Endothelial cell of umbilical vein (primary cell): ENCODE measurements around the gene CORO1A. TPM values are rescaled to one million over a fixed set of nuclear protein-coding genes. Genes with fewer than 3 reads are reported as not detected.

ENCODE experiments used
- BruUV-seq: library from RNA; stranded (reverse); fragments of 400-500 nt; replicated peaks from 2 replicates; lab custom pipeline; 2021; lab: Mats Ljungman, UMichigan
- CTCF ChIA-PET: fragments of 300-600, 350-600 bp; sonication (Branson Sonifier 250); formaldehyde crosslinking; loops from one replicate; lab custom pipeline; 2021; ENCODE audit warnings: antibody characterized with exemption, inconsistent platforms; lab: Charles Lee
- POLR2A ChIA-PET: fragments of 300-600, 350-600 bp; sonication (Branson Sonifier 250); formaldehyde crosslinking; loops from one replicate; lab custom pipeline; 2021; ENCODE audit warnings: antibody characterized with exemption, inconsistent platforms; lab: Charles Lee
- DNase-seq: peaks from one replicate; pipeline ENCODE4 v3.0.0-alpha.2; 2011; ENCODE audit warnings: low read depth, low spot score
- FAIRE-seq: peaks from 2 replicates; lab custom pipeline; 2011; peaks lifted over from hg19 to GRCh38; lab: Jason Lieb, UNC
- H2AFZ ChIP-seq: 2 replicates; pipeline ENCODE4 v1.6.0; 2012; ENCODE audit warnings: low read depth, low read length, control low read depth, inconsistent platforms
- H3K27ac ChIP-seq: 2 replicates; pipeline ENCODE4 v1.5.1; 2011; ENCODE audit warnings: low read depth, mild to moderate bottlenecking, control low read depth, low read length, moderate library complexity; ENCODE audit not compliant: insufficient read depth
- H3K27me3 ChIP-seq, 2 experiments: 2 replicates each; pipeline versions ENCODE4 v1.6.0 to v1.6.1; 2011; ENCODE audit warnings: low read length in 2 of 2, mixed read lengths in 1 of 2; ENCODE audit not compliant: control insufficient read depth in 2 of 2, insufficient read depth in 2 of 2
- H3K36me3 ChIP-seq, 2 experiments: 2 replicates in 1 of 2; 3 replicates in 1 of 2; pipeline ENCODE4 v1.5.1; 2011; ENCODE audit warnings: low read length in 2 of 2, mild to moderate bottlenecking in 1 of 2, moderate library complexity in 1 of 2; ENCODE audit not compliant: control insufficient read depth in 2 of 2, insufficient read depth in 2 of 2; ENCODE audit errors: extremely low read depth in 1 of 2
- H3K4me1 ChIP-seq: 3 replicates; pipeline ENCODE4 v1.5.1; 2011; ENCODE audit warnings: mild to moderate bottlenecking, low read length; ENCODE audit not compliant: control insufficient read depth, insufficient read depth; ENCODE audit errors: extremely low read depth
- H3K4me2 ChIP-seq: 2 replicates; pipeline ENCODE4 v1.6.1; 2011; ENCODE audit warnings: low read length, control low read depth, mixed read lengths; ENCODE audit not compliant: insufficient read depth
- H3K4me3 ChIP-seq, 3 experiments: fragments of 200-600 bp in 1 of 3; sonication (generic), shearing (Covaris generic) in 1 of 3; replicated peaks in 1 of 3; 2 replicates each; pipeline ENCODE4 v1.5.1; 2011 to 2016; ENCODE audit warnings: control low read depth in 3 of 3, low read length in 3 of 3, mild to moderate bottlenecking in 2 of 3, inconsistent platforms in 1 of 3, low read depth in 1 of 3, moderate library complexity in 1 of 3; ENCODE audit not compliant: insufficient read depth in 1 of 3
- H3K79me2 ChIP-seq: 2 replicates; pipeline ENCODE4 v1.6.0; 2012; ENCODE audit warnings: low read length, inconsistent platforms; ENCODE audit not compliant: control insufficient read depth, insufficient read depth
- H3K9ac ChIP-seq: replicated peaks from 2 replicates; pipeline ENCODE3; 2011; ENCODE audit warnings: low read length, control low read depth; ENCODE audit not compliant: insufficient read depth; ENCODE audit errors: extremely low read depth
- H3K9me1 ChIP-seq: replicated peaks from 3 replicates; pipeline ENCODE4 v1.6.0; 2011; ENCODE audit warnings: mild to moderate bottlenecking, low read length; ENCODE audit not compliant: control insufficient read depth, insufficient read depth; ENCODE audit errors: extremely low read depth
- H3K9me3 ChIP-seq: replicated peaks from 2 replicates; pipeline ENCODE4 v1.5.1; 2012; ENCODE audit warnings: low read length, inconsistent platforms; ENCODE audit not compliant: control insufficient read depth, insufficient read depth
- H4K20me1 ChIP-seq: replicated peaks from 2 replicates; pipeline ENCODE3; 2011; ENCODE audit warnings: mild to moderate bottlenecking, low read length; ENCODE audit not compliant: control insufficient read depth, insufficient read depth; ENCODE audit errors: extremely low read depth
- CTCF ChIP-seq, 2 donors: IDR thresholded peaks; 1 replicate in 1 of 2; 2 replicates in 1 of 2; pipeline ENCODE4 v1.5.1; 2011; ENCODE audit warnings: low read length in 2 of 2, mild to moderate bottlenecking in 2 of 2, moderate library complexity in 2 of 2, control low read depth in 1 of 2, inconsistent platforms in 1 of 2, low read depth in 1 of 2; ENCODE audit not compliant: insufficient read depth in 1 of 2; ENCODE audit errors: extremely low read depth in 1 of 2
- EZH2 ChIP-seq: IDR thresholded peaks from 2 replicates; pipeline ENCODE4 v1.6.1; 2012; ENCODE audit warnings: borderline replicate concordance, low read depth, mild to moderate bottlenecking, moderate library complexity, low read length, inconsistent platforms; ENCODE audit not compliant: severe bottlenecking
- FOS ChIP-seq: IDR thresholded peaks from 2 replicates; pipeline ENCODE4 v1.6.1; 2011; ENCODE audit warnings: mild to moderate bottlenecking, low read length, moderate library complexity, borderline replicate concordance; ENCODE audit not compliant: insufficient read depth
- GATA2 ChIP-seq: IDR thresholded peaks from 2 replicates; pipeline ENCODE4 v1.7.0; 2011; ENCODE audit warnings: low read depth, mild to moderate bottlenecking, moderate library complexity, mixed read lengths, low read length; ENCODE audit not compliant: insufficient read length, insufficient read depth
- JUN ChIP-seq: IDR thresholded peaks from 2 replicates; pipeline ENCODE4 v1.6.1; 2011; ENCODE audit warnings: borderline replicate concordance, low read depth; ENCODE audit not compliant: insufficient read length, insufficient read depth
- MYC ChIP-seq: IDR thresholded peaks from one replicate; pipeline ENCODE4 v1.6.1; 2011; ENCODE audit warnings: mild to moderate bottlenecking, low read depth, low read length
- POLR2A ChIP-seq: IDR thresholded peaks from 2 replicates; pipeline ENCODE4 v1.6.1; 2012; ENCODE audit warnings: low read depth, mild to moderate bottlenecking, control low read depth, low read length
- POLR2AphosphoS5 ChIP-seq: IDR thresholded peaks from 2 replicates; pipeline ENCODE4 v1.6.1; 2012; ENCODE audit warnings: low read depth, mild to moderate bottlenecking, control low read depth, low read length, moderate library complexity; ENCODE audit not compliant: insufficient read depth
- dilution Hi-C: fragments of 300-500 bp; cut with MboI; formaldehyde crosslinking; loops from one replicate; pipeline ENCODE4 v1.15.0; 2019; ENCODE audit warnings: low sequenced_read_pairs; ENCODE audit not compliant: extremely low pct_ligation_motif_present
- intact Hi-C: fragments of 100-400 bp; cut with micrococcal nuclease; formaldehyde crosslinking; loops from one replicate; pipeline ENCODE4 v1.10.0; 2022
- polyA plus RNA-seq, 4 experiments: library from polyadenylated mRNA; depleted of rRNA in 3 of 4; stranded (reverse) in 3 of 4; unstranded in 1 of 4; fragments of >200 nt; gene quantifications; 2 replicates each; pipeline versions ENCODE4 v1.2.1 to v1.2.3, GENCODE V29; 2011 to 2012; ENCODE audit warnings: missing spikeins in 1 of 4
- total RNA-seq: library from RNA; stranded (reverse); gene quantifications from 2 replicates; pipeline ENCODE4 v1.2.3, GENCODE V29; 2021
- TF ChIP-seq, protein P1 (sequence below): IDR thresholded peaks from 2 replicates; pipeline ENCODE4 v1.6.1; 2011; ENCODE audit not compliant: insufficient read depth, insufficient read length

CORO1A gene
- total and polyA plus RNA-seq, 2 donors (not counting 3 experiments of a cell fraction or from before 2014, with no cell fraction given) = 6.1 to 6.4 TPM

DNA sequence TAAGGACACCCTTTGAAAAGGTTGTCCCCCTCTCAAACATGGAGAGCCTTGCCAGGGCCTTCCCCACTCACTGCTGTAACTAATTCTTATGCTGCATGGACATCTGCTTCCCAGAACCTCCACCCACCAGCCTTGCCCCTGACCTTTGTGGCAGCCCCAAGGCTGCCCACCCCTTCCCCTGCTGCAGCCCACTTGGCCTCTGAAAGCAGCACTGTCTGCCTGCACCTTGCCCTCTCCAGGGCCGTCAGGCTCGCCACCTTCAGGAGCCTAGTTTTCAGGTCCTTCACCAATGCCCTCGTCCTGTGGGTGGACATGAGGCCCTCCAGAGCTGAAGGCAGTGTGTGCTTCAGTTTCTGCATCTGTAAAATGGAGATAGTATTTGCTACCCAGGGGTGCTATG lies 2.7 kb upstream of the CORO1A start:
- POLR2A ChIA-PET = no interaction called here
- CTCF ChIA-PET = no interaction called here

More for the DNA sequence above, 2.7 kb upstream of the CORO1A start:
- no peak overlapping the region for H3K4me3 ChIP-seq
- no peaks in the 10 kb centered on the region for H3K9me1 ChIP-seq
- intact Hi-C loops (no loop called here), dilution Hi-C loops (no loop called here)
- no peak overlapping the region for H3K9ac ChIP-seq
- H3K36me3 ChIP-seq = no peaks in the 10 kb centered on the region
- no peak for FAIRE-seq
- H2AFZ ChIP-seq = no peak overlapping the region
- no TSS peak for BruUV-seq
- H3K4me1 ChIP-seq = peaks cover 5% of the 10 kb centered on the region
- H3K79me2 ChIP-seq = no peaks in the 10 kb centered on the region
- H3K27me3 ChIP-seq = no peaks in the 10 kb centered on the region
- no peaks in the 10 kb centered on the region for H4K20me1 ChIP-seq
- no peaks in the 10 kb centered on the region for H3K9me3 ChIP-seq
- TF ChIP-seq POLR2AphosphoS5 (no peak), GATA2 (no peak), JUN (no peak), POLR2A (no peak), CTCF (IDR thresholded peaks at IDR 0.05; ENCODE audit: extremely low read depth in 1 of 2, insufficient read depth in 1 of 2, low read depth in 1 of 2, low read length in 2 of 2) (no peak), FOS (no peak), EZH2 (no peak), MYC (no peak)
- TF ChIP-seq, protein P1, sequence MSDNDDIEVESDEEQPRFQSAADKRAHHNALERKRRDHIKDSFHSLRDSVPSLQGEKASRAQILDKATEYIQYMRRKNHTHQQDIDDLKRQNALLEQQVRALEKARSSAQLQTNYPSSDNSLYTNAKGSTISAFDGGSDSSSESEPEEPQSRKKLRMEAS = no peak
- no peak overlapping the region for H3K27ac ChIP-seq
- H3K4me2 ChIP-seq = no peak overlapping the region
- DNase-seq = no peak
